AG10803 (cell line): ENCODE measurements around the gene GOSR2.
"Not testable (repeated sequence)": the region's sequence is repeated elsewhere in the genome, so short reads cannot be mapped to it uniquely, and the experiment has no call there.

Source experiments
- DNase-seq: peaks from one replicate; pipeline ENCODE4 v3.0.0; 2010; ENCODE audit warnings: low read depth
- H3K4me3 ChIP-seq: 2 replicates; pipeline ENCODE4 v1.5.1; 2011; ENCODE audit warnings: mild to moderate bottlenecking, low read length, control low read depth
- TF ChIP-seq, protein P1 (sequence below): conservative IDR thresholded peaks from 2 replicates; pipeline ENCODE4 v1.5.1; 2011; ENCODE audit warnings: mild to moderate bottlenecking, low read length, control low read depth, inconsistent platforms

Gene GOSR2

DNA sequence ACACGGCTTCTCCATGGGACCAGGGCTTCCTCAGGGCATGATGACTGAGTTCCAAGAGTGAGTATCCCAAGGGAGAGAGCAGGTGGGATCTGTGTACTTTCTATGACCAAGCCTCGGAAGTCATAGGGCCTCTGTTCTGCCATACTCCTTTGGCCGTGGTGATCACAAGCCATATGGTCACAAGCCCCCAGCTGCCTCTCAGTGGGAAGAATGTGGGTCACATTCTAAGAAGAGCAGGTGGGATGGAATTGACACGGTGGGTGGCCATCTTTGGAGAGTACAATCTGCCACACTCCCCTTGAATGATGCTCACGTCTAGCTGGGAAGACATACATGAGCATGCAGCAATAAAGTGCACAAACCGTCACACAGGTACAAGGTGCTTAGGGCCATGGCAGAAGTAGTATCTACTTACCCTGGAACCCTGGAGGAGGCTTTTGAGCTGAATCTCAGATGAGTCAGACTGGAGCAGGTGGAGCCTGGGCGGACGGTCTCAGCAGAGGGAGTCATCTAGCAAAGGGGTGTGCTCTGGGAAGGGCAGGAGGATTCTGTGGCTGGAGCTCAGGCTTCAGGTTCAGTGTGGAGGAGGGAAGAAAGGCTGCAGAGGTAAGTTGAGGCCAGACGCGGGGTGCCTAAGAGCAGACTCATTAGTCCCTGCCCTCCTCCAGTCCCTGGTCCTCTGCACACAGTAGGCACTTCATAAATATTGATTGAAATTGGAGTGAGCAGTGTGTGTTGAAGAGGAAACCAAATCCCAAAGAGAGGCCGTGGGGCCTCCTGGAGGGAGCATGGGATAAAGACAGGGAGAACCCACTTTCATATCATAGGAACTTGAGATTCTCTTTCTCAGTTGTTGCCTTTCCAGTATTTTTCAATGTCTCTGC lies 26.6 kb downstream of the GOSR2 start:
- no peak overlapping the region for H3K4me3 ChIP-seq
- TF ChIP-seq, protein P1, sequence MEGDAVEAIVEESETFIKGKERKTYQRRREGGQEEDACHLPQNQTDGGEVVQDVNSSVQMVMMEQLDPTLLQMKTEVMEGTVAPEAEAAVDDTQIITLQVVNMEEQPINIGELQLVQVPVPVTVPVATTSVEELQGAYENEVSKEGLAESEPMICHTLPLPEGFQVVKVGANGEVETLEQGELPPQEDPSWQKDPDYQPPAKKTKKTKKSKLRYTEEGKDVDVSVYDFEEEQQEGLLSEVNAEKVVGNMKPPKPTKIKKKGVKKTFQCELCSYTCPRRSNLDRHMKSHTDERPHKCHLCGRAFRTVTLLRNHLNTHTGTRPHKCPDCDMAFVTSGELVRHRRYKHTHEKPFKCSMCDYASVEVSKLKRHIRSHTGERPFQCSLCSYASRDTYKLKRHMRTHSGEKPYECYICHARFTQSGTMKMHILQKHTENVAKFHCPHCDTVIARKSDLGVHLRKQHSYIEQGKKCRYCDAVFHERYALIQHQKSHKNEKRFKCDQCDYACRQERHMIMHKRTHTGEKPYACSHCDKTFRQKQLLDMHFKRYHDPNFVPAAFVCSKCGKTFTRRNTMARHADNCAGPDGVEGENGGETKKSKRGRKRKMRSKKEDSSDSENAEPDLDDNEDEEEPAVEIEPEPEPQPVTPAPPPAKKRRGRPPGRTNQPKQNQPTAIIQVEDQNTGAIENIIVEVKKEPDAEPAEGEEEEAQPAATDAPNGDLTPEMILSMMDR, result no peak
- no peak for DNase-seq

DNA sequence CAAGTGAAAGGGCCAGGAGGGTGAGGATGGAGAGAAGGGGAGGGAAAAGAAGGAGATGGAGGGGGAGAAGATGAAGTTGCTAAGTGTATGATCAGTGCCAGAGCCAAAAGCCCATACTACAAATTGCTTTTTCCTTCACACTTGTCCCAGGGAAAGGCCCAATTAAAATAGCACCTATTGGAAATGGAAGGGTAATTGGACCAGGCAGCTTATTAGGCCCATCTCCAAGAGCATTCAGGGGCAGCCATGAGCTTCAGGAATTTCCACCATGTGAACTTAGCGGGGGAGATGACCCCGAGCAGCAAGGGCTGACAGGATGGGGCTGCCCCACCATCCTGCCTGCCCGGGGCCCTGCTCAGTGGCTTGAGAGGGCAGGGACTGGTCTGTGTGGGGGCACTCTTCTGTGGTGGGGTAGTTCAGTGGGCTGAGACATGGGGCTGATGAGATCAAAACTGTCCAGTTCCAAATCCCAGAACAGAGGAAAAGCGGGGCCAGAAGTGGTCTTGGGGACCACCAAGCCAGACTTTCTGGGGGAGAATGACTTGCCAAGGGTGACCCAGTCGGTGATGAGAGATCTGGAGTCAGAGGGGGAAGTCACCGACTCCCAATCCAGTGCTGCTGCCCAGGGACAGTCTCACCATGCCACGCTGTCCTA lies 27.5 kb downstream of the GOSR2 start:
- H3K4me3 ChIP-seq, result no peak overlapping the region
- TF ChIP-seq, protein P1, result no peak
- no peak for DNase-seq

DNA sequence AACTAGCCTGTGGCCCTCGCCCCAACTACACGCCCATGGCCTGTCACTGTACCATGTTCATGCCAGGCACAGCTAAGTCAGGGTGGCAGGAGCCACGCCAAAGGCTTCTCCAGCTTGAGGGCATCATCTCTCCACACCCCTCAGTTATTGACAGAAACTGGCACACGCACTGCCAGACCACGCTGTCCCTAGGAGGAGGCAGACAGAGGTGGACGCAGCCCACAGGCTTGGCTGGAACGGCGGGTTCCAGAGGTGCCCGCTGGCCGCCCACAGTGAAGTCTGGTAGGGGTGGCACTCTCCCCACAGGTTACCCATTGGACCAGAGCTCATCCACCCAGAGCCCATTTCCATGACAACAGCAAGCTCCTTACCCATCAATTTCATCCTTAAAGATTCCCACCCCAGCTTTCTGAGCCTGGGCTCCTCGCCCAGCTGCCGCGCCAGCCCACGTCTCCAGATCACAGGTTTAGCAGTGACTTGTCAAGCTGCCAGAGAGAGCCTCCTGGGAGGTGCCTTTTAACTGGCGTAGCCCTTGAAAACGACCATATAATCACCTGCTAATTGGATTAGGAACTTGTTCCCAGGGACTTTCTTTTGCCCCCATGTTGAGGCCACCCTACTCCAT lies 28.1 kb downstream of the GOSR2 start:
- TF ChIP-seq, protein P1, result no peak
- DNase-seq, result no peak
- no peak overlapping the region for H3K4me3 ChIP-seq

DNA sequence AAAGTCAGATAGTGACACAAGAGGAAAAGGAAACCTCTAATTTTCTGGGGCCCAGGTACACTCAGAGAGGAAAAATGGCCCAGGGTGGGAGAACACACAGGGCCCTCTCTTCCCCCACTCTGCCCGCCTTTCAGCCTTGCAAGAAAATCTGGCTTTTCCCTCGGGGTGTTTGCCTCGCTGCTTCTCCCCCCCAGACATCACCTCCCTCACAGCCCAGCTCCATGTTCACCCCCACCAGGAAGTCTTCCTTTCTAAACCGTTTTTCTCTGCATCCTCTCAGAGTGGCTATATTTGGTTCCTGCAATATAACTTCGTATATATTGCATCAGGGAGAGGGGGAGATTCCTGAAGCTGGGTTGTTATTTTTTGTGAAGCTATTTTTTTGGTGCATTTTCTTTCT lies 28.7 kb downstream of the GOSR2 start:
- DNase-seq, result no peak
- no peak overlapping the region for H3K4me3 ChIP-seq
- TF ChIP-seq, protein P1, result no peak

DNA sequence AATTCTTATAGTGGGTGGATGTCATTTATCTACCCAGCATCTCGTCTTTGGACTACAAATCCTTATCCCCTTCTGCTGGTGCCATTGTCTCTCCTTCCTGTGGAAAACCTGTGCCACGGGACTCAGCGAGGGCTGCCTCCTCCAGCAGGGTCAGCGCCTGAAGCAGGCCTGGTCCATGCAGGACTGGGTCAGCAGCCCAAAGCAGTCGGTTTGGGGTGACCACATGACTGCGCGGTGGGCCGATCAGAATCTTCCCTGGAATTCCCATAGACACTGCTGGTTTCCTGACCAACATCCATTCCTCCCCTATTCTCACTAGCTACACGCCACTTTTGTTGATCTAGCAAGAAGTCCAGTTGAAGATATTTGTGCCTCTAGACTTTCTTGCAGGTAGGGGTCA lies 29.2 kb downstream of the GOSR2 start:
- no peak for DNase-seq
- TF ChIP-seq, protein P1, result no peak
- no peak overlapping the region for H3K4me3 ChIP-seq

DNA sequence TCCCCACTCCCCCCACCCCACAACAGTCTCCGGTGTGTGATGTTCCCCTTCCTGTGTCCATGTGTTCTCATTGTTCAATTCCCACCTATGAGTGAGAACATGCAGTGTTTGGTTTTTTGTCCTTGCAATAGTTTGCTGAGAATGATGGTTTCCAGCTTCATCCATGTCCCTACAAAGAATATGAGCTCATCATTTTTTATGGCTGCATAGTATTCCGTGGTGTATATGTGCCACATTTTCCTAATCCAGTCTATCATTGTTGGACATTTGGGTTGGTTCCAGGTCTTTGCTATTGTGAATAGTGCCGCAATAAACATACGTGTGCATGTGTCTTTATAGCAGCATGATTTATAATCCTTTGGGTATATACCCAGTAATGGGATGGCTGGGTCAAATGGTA lies 30.2 kb downstream of the GOSR2 start:
- H3K4me3 ChIP-seq, DNase-seq: not testable (repeated sequence)

DNA sequence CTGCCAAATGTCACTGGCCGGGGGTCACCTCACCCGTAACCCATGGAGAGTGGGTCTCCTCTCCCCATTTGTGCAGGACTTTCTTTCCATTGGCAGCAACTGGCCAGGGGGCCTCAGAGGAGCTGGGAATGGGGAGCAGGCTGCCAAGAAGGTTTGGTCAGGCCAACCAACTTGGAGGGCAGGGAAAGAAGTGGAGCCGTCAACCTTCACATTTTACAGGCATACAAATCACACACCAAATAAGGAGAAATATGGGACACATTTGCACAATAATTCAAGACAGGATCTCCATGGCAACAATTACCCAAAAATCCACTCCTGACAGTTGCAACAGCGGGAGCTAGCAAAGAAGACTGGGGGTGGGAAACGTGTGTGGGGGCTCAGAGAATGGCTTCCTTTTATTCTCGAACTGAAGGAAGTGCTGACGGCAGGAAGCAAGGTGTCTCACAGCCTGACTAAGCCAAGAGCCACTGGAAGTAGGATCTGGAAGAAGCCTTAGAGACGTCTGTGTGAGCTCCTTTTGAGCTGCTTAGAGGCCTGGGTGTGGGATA lies 35.2 kb downstream of the GOSR2 start:
- TF ChIP-seq, protein P1, result no peak
- H3K4me3 ChIP-seq, result no peak overlapping the region
- DNase-seq, result peak; percentile 39
